ENCODE results near the gene NCK1.
"Not testable (repeated sequence)": the region's sequence is repeated elsewhere in the genome, so short reads cannot be mapped to it uniquely, and the experiment has no call there.

Gene NCK1

GRCh38 chr3:136862617-136863322 is 762 bp downstream of the NCK1 start:
- DNase-seq (ENCODE audit: low read depth): peak; percentile 23

GRCh38 chr3:136869282-136869681 is 7.3 kb downstream of the NCK1 start:
- DNase-seq (ENCODE audit: low read depth): no peak

DNA sequence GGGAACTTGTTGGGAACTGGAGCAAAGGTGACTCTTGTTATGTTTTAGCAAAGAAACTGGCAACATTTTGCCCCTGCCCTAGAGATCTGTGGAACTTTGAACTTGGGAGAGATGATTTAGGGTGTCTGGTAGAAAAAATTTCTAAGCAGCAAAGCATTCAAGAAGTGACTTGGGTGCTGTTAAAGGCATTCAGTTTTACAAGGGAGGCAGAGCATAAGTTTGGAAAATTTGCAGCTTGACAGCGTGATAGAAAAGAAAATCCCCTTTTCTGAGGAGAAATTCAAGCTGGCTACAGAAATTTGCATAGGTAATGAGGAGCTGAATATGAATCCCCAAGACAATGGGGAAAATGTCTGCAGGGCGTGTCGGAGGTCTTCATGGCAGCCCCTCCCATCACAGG is 10.2 kb downstream of the NCK1 start:
- not testable (repeated sequence) for DNase-seq (ENCODE audit: low read depth)

DNA sequence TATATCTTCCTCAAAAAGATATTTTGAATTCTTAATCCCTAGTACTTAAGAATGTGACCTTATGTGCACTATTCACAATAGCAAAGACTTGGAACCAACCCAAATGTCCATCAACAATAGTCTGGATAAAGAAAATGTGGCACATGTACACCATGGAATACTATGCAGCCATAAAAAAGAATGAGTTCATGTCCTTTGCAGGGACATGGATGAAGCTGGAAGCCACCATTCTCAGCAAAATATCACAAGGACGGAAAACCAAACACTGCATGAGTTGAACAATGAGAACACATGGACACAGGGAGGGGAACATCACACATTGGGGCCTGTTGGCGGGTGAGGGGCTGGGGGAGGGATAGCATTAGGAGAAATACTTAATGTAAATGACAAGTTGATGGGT is 17.5 kb downstream of the NCK1 start:
- DNase-seq (ENCODE audit: low read depth): not testable (repeated sequence)

GRCh38 chr3:136882571-136882970 is 20.6 kb downstream of the NCK1 start:
- no peak for DNase-seq (ENCODE audit: low read depth)

- no peak for DNase-seq (ENCODE audit: low read depth)
Observed at GRCh38 chr3:136883967-136884720, 22.1 kb downstream of the NCK1 start.

DNA sequence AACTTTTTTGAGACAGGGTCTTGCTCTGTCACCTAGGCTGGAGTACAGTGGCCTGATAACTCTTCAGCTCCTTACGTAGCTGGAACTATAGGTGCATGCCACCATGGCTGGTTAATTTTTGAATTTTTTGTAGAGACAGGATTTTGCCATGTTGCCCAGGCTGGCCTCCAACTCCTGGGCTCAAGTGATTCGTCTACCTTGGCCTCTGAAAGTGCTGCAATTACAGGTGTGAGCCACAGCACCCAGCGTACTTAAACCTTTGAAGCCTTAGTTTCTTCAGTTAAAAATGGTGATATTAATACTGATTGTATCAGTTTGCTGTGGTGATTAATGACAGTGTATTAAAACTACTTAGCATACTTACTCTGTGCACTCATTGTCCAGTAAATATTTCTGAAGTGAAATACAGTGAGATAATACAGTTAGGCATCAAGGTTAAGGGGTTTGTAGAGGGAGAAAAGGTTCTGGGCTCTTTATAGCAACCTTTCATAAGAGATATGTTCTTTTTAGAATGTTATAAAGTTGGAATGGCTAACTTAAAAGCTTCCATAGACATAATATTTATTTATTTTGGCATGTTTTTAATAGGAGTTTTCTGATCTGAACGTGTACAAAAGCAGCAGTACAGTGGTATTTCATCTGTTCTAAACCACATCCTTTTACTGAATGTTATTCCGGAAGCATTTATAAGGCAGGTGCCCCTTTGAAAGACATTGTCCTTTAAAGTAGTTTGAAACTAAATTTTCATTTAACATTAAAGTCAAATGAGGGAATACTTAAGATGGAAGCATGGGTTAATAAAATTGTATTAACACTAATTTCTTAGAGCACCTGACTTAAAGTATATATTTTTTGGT is 23.6 kb downstream of the NCK1 start:
- no peak for DNase-seq (ENCODE audit: low read depth)

DNA sequence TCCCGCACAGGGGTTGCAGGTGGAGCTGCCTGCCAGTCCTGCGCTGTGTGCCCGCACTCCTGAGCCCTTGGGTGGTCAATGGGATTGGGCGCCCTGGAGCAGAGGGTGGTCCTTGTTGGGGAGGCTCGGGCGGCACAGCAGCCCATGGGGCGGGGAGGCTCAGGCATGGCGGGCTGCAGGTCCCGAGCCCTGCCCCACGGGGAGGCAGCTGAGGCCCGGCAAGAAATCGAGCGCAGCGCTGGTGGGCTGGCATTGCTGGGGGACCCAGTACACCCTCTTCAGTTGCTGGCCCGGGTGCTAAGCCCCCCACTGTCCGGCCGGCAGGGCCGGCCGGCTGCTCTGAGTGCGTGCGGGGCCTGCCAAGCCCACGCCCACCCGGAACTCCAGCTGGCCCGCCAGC is 27.9 kb downstream of the NCK1 start:
- no peak for DNase-seq (ENCODE audit: low read depth)

DNA sequence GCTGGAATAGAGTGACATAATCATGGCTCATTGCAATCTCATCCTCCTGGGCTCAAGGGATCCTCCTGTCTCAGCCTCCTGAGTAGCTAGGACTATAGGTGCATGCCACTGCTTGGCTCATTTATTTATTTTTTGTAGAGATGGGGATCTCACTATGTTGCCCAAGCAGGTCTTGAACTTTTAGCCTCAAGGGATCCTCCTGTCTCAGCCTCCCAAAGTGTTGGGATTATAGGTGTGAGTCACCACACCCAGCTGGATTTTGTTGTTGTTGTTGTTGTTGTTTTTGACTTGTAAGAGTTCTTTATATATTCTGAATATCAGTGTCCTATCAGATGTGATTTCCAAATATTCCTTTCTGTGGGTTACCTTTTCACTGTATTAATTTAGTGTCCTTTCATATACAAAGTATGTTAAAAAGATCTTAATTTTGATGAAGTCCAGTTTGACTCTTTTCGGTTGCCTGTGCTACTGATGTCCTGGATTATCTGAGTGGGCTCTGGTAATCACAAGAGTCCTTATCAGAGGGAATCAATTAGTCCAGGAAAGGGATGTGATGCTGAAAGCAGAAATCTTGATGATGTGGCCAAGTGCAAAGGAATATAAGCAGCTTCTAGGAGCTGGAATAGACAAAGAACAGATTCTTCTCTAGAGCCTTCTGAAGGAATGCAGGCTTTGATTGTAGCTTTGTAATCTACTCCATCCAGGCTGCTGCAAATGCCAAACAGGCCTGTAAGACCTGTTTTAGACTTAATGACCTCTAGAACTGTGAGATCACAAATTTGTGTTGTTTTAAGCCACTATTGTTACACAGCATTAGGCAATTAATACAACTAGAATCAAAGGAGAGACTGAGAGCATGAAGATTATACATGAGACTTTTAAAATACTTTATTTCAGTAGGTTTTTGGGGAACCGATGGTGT is 30.2 kb downstream of the NCK1 start:
- DNase-seq (ENCODE audit: low read depth): no peak

DNA sequence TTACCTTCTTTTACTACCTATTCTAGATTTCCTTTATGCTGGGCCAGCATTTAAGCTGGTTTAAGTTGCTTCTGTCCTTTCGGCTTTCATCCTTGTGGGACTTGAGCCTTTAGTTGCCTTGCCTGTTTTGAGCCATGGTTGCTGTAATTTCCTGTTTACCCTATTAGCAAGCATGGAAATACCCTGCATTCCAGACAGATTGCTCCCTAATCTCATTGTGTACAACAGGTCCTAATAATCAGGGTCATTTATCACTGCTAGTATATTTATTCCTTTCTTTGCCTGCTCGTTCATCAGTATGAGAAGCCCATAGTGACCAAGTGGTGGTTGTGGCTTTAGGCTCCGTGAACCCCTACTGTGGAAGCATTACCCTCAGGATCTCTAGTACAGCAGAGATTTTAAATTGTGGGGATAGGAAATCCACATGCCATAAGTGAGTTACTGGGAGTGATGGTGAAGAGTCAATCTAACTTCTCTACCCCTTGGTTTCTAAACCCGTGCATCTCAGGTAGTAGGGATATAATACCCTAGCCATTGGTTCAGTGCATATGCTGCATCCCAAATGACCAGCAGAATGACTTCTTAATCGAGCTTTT is 31.9 kb downstream of the NCK1 start:
- no peak for DNase-seq (ENCODE audit: low read depth)

- DNase-seq (ENCODE audit: low read depth): not testable (repeated sequence)
Observed at GRCh38 chr3:136897171-136897570, 35.2 kb downstream of the NCK1 start.

DNA sequence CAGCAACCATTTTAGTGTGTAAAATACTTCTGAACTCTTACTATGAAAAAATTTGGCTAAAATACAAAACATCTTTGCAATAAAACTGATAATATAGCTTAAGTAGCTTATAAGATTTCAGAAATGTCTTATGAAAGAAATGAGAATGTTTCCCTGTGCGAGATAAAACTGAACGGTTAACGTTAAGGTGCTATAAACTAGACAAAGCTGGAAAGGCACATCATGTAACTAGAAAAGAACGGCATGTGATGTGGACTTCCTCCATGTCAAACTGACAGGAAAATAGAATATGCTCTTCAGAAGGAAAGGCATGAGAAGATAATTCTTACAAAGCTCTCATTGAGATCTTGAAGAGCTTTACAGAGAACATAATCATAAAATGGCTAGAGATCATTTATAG is 36.5 kb downstream of the NCK1 start:
- no peak for DNase-seq (ENCODE audit: low read depth)

- no peak for DNase-seq (ENCODE audit: low read depth)
Observed at GRCh38 chr3:136898954-136899353, 36.9 kb downstream of the NCK1 start.

DNA sequence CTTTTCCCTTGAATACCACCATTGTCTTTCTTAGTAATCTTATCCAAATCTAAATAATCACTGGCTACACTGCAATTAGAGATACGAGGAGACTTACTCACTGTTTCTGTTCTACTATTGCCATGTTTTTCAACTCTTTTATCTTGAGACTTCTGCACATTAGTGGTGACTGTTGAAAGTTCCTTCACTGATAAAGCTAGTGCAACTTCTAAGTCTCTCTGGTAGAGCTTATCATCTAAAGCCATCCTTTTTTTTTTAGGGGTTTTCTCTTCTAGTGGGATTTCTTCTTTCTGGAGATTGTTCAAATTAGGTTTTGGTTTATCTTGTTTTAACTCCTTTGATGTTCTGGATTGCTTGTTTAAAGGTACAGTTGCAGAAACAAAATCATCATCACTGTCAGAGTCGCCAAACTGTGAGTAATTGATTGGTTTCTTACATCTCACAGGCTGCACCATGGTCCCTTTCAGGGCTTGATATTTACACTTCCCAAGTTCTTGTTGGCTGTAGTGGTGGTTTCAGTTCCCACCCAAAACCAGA is 37.7 kb downstream of the NCK1 start:
- no peak for DNase-seq (ENCODE audit: low read depth)

DNA sequence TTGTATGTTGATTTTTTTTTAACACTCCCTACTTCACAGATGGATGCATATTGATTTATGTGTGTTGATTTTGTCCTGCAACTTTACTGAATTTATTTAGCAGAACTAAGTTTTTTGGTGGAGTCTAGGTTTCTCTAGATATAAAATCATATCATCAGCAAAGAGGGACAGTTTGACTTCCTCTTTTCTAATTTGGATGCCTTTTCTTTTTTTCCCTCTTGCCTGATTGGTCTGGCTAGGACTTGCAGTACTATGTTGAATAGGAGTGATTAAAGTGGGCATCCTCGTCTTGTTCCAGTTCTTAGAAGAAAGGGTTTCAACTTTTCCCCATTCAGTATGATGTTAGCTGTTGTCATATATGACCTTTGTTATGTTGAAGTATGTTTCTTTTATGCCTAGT is 38.7 kb downstream of the NCK1 start:
- not testable (repeated sequence) for DNase-seq (ENCODE audit: low read depth)

GRCh38 chr3:136901391-136901790 is 39.4 kb downstream of the NCK1 start:
- no peak for DNase-seq (ENCODE audit: low read depth)

DNA sequence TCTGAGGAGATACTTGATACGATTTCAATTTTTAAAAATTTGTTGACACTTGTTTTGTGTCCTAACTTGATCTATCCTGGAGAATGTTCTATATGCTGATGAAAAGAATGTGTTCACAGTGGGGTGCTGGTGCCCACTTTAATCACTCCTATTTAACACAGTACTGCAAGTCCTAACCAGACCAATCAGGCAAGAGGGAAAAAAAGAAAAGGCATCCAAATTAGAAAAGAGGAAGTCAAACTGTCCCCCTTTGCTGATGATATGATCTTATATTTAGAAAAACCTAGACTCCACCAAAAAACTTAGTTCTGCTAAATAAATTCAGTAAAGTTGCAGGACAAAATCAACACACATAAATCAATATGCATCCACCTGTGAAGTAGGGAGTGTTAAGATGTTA is 40.5 kb downstream of the NCK1 start:
- not testable (repeated sequence) for DNase-seq (ENCODE audit: low read depth)

DNA sequence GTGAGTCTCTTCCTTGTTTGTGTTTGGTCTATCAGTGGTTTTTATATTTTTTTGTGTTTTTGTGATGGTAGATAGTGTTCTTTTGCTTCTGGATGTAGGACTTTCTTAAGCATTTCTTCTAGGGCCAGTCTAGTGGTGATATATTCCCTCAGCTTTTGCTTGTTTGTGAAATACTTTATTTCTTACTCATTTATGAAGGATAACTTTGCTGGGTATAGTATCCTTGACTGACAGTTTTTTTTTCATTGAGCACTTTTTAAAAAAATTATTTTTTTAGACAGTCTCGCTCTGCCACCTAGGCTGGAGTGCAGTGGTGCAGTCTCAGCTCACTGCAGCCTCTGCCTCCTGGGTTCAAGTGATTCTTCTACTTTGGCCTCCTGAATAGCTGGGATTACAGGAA is 41.9 kb downstream of the NCK1 start:
- no peak for DNase-seq (ENCODE audit: low read depth)

GRCh38 chr3:136904746-136905145 is 42.7 kb downstream of the NCK1 start:
- no peak for DNase-seq (ENCODE audit: low read depth)

GRCh38 chr3:136905549-136905948 is 43.5 kb downstream of the NCK1 start:
- no peak for DNase-seq (ENCODE audit: low read depth)

- DNase-seq (ENCODE audit: low read depth): no peak
Observed at GRCh38 chr3:136906725-136907124, 44.7 kb downstream of the NCK1 start.
